ENCODE data around the gene SMOC1.

The SMOC1 gene

GRCh38 chr14:70011098-70011497, 131.9 kb downstream of the SMOC1 start:
- DNase-seq (ENCODE audit: low read depth), result no peak

- no peak for DNase-seq (ENCODE audit: low read depth)
Measured at GRCh38 chr14:70011708-70012107, 132.5 kb downstream of the SMOC1 start.

DNA sequence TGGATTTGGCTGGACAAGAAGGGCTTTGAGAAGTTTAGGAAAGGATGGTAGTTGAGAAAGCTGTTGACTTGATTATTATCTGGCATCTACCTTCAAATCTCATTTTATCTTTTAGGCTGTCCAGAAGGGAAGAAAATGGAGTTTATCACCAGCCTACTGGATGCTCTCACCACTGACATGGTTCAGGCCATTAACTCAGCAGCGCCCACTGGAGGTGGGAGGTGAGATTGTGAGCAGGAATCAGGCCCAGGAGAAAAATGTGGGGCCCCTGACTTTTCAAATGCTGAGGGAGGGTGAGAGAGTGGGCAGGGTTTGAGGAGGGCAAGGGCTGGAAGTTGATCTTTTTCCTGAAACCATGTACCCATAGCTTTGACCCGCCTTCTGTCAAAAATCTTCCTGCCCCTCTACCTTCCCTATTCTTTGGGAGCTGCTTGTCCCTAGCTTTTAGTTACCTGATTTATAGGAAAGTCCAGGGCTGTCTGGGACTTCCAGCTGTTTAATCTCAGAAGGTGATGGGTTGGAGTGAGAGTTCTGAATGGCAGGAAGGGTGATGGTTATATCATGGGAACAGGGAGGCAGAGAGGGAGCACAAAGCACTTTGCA, 134.2 kb downstream of the SMOC1 start:
- no peak for DNase-seq (ENCODE audit: low read depth)

DNA sequence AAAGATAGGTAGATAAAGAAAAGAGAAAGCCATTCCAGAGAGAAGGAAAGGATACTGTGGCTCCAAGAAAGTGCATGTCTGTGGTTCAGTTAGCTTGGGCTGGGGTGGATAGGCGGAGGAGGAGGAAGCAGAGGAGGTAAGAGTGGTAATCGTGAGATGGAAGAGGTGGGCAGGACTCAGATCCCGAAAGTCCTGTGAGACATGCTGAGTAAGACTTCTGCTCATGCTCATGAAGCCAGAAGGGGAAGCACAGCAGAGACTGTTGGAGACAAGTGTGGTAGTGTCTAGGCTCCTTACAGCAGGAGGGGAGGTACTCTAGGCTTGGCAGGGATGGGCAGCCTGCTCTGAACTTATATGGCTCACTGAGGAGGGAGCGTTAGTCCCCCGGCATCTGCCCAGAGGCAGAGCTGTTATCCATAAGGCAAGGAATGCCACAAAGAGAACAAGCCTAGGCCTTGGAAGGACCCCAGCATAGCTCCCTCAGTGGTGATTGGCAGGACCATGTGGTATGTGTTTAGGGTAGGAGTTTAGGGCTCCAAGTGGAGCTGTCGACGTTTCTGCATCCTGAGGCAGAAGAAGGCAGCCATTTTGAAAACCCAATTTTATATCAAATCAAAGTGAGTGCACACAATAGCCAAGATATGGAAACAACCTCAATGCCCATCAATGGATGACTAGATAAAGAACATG, 135.3 kb downstream of the SMOC1 start:
- no peak for DNase-seq (ENCODE audit: low read depth)

- no peak for DNase-seq (ENCODE audit: low read depth)
Measured at GRCh38 chr14:70018230-70018629, 139.0 kb downstream of the SMOC1 start.

DNA sequence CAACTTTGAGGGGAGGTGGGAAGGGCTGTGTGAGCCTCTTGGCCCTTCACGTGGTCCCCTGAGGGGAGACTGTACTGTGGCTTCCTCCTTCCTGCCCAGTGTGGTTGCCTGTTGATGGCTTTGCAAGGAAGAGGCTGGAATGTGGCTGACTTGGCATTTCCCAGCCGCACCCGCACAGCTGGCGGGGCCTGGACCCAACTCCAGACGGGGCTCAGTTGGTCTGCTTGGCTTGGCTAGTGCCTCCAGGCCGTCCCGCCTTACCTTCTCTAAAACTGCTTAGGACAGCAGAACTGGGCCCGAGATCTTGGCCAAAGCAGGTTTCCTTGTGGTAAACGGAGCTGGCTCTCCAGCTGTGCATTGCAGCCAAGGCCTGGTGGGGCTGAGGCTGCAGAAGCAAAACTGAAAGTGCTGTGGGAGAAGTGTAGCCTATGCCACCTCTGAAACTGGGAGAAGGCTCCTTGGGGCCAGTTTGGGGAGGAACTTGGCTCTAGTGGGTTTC, 139.5 kb downstream of the SMOC1 start:
- DNase-seq (ENCODE audit: low read depth), result no peak

- no peak for DNase-seq (ENCODE audit: low read depth)
Measured at GRCh38 chr14:70019695-70020094, 140.5 kb downstream of the SMOC1 start.

GRCh38 chr14:70020352-70021170, 141.3 kb downstream of the SMOC1 start:
- DNase-seq (ENCODE audit: low read depth), result no peak

GRCh38 chr14:70021548-70022220, 142.5 kb downstream of the SMOC1 start:
- no peak for DNase-seq (ENCODE audit: low read depth)

DNA sequence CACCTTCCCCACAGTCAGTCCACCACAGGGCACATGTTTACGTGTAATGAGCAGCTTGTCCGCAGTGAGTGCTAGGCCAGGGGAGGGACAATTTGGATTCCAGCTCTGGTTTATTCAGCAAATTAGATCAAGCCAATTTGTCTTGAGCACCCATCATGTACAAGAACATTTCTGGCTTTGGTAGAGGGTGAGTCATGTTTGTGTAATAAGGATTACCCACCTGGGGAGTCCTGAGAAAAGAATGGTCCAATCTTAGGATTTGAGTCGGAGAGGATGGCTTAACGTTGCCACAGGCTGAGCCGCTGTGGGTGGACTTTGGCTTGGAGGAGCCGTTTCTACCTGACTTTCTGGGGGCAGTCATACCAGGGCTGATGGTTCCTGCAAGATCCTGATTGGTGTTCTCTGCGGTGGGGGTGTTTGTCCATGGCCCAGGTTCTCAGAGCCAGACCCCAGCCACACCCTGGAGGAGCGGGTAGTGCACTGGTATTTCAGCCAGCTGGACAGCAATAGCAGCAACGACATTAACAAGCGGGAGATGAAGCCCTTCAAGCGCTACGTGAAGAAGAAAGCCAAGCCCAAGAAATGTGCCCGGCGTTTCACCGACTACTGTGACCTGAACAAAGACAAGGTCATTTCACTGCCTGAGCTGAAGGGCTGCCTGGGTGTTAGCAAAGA, 143.7 kb downstream of the SMOC1 start:
- no peak for DNase-seq (ENCODE audit: low read depth)

GRCh38 chr14:70023871-70024270, 144.7 kb downstream of the SMOC1 start:
- no peak for DNase-seq (ENCODE audit: low read depth)

- DNase-seq (ENCODE audit: low read depth), result peak; percentile 42
Measured at GRCh38 chr14:70027785-70028428, 148.7 kb downstream of the SMOC1 start.

DNA sequence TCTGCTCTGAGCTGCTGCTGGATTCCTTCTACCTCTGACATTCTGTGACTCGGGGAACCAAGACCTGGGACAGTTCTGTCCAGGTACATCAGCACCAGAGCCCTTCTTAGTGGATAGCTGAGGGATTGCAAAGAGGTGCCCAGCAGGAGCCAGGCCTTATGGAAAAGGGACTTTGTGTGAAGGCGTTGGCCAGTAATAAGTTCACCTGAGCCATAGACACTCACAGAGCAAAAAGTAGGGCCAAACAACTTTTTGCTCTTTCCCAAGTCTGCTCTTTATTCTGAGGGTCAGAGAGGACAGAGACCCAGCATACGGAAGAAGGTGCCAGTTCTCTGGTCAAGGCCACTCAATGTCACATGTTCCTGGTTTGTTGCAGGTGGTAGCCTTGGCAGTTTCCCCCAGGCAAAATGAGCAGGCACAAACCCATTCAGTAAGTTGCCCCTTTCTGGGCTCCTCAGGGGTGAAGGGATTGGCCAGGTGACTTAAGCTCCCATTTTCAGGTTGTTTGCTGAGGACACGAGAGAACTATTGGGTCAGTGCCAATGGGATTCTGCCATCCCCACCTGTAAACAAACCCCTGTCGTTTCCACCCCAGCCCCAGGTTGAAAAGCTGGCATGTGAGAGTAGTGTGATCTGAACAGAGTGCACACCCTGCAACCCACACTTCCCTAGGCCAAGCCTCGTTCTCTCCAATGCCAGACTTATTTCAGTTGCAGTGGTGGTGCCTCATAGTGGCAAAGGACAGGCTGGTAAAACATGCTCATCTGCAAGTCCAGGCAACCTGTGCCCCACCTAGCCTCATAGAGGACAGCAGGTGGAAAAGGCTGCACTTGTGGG, 150.3 kb downstream of the SMOC1 start:
- DNase-seq (ENCODE audit: low read depth), result no peak

DNA sequence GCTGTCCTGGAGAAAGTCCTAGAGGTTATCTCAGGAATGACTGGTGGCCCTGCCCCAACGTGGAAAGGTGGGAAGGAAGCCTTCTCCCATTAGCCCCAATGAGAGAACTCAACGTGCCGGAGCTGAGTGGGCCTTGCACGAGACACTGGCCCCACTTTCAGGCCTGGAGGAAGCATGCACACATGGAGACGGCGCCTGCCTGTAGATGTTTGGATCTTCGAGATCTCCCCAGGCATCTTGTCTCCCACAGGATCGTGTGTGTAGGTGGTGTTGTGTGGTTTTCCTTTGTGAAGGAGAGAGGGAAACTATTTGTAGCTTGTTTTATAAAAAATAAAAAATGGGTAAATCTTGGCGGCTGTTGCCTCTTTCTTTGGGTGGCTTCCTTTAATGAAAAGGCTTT, 152.8 kb downstream of the SMOC1 start:
- DNase-seq (ENCODE audit: low read depth), result no peak

- DNase-seq (ENCODE audit: low read depth), result no peak
Measured at GRCh38 chr14:70032447-70032846, 153.2 kb downstream of the SMOC1 start.

DNA sequence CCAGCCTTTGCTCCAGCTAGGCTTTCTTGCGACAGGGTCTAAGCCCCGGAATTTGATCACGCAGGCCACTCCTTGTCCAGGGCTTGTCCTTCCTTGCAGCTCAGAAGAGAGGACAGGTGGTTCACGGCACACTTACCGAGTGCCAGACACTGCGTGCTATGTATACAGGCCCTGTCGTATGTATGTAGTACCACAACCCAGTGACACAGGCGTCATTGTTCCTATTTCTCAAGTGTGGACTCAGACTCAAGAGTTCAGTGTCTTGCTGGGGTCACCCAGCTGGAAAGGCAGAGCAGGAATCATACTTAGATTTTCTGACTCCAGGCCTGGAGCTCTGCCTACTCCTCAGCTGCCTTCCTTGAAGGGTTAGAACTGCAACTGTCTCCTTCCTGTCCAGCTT, 153.9 kb downstream of the SMOC1 start:
- no peak for DNase-seq (ENCODE audit: low read depth)

DNA sequence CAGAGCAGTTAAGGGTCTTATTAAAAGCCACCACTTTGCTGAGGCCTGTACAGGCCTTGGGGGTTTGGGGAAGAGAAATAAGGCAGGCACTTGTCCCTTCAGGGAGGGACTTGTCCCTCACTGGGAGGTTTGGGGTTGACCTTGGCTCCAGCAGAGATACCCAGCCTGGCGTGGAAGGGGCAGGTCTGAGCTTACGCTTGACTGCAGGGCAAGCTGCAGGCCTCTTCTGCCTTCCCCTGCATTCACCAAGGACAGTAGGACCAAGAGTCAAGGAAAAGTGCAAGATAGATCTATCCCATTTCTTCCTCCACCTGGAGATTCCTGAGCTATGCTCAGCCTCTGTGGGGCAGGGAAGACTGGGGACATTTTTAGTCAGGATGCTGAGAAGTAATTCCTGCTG, 154.3 kb downstream of the SMOC1 start:
- DNase-seq (ENCODE audit: low read depth), result no peak

DNA sequence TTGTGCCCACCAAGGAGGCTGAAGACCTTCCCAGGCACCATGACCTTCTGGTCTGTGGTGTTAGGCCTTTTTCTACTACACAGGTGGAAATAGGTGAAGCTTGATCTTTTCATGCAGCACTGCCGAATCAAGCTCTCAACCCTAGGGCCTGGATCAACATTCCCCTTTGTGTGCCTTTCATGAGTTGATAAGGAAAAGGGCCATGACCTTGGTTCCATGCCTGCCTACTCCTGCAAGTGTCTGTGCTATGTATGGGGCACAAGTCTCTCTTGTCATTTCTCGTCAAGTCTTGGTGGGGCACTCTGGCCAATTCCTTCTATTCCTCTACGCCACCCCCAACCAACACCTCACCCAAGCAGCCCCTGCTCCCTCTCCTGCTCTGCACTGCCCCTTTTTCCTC, 155.0 kb downstream of the SMOC1 start:
- no peak for DNase-seq (ENCODE audit: low read depth)

- DNase-seq (ENCODE audit: low read depth), result no peak
Measured at GRCh38 chr14:70036665-70037064, 157.4 kb downstream of the SMOC1 start.

- DNase-seq (ENCODE audit: low read depth), result no peak
Measured at GRCh38 chr14:70043001-70043400, 163.8 kb downstream of the SMOC1 start.

Measured in activated T-cell treated with anti-CD3 and anti-CD28 coated beads for 1 hour (primary cell).